ENCODE results near the gene MMP21.

- no peak for TF ChIP-seq SIN3A (IDR thresholded peaks at IDR 0.05; ENCODE audit: borderline replicate concordance, insufficient read depth, low read length)
- TF ChIP-seq POLR2AphosphoS5 (IDR thresholded peaks at IDR 0.05; ENCODE audit: low read depth, low read length), result no peak
- no peak for TF ChIP-seq REST (IDR thresholded peaks at IDR 0.05; ENCODE audit: insufficient read depth in 1 of 2, low read depth in 2 of 2, low read length in 2 of 2)
- no peak for TF ChIP-seq FOXP2 (optimal IDR thresholded peaks at IDR 0.05; ENCODE audit: borderline replicate concordance, extremely low read depth, extremely low read length, insufficient read depth)
Observed at GRCh38 chr10:125795128-125795527, 19.5 kb upstream of the MMP21 start.
